ENCODE results near the gene APPL2.

Gene APPL2

GRCh38 chr12:105224399-105224798, 11.6 kb downstream of the APPL2 start:
- no peak for DNase-seq (ENCODE audit: low read depth)
- TF ChIP-seq CTCF (conservative IDR thresholded peaks at IDR 0.05; ENCODE audit: control insufficient read depth, insufficient read depth, low read depth, low read length): no peak
- no peak overlapping the region for H3K4me3 ChIP-seq (ENCODE audit: control insufficient read depth, low read depth, low read length)

- no peak overlapping the region for H3K4me3 ChIP-seq (ENCODE audit: control insufficient read depth, low read depth, low read length)
- TF ChIP-seq CTCF (conservative IDR thresholded peaks at IDR 0.05; ENCODE audit: control insufficient read depth, insufficient read depth, low read depth, low read length): no peak
- DNase-seq (ENCODE audit: low read depth): no peak
Observed at GRCh38 chr12:105223884-105224283, 12.1 kb downstream of the APPL2 start.

- no peak for TF ChIP-seq CTCF (conservative IDR thresholded peaks at IDR 0.05; ENCODE audit: control insufficient read depth, insufficient read depth, low read depth, low read length)
- peak; percentile 47 for DNase-seq (ENCODE audit: low read depth)
- H3K4me3 ChIP-seq (ENCODE audit: control insufficient read depth, low read depth, low read length): no peak overlapping the region
Observed at GRCh38 chr12:105223352-105223845, 12.6 kb downstream of the APPL2 start.

GRCh38 chr12:105222726-105223351, 13.1 kb downstream of the APPL2 start:
- DNase-seq (ENCODE audit: low read depth): no peak
- TF ChIP-seq CTCF (conservative IDR thresholded peaks at IDR 0.05; ENCODE audit: control insufficient read depth, insufficient read depth, low read depth, low read length): no peak
- no peak overlapping the region for H3K4me3 ChIP-seq (ENCODE audit: control insufficient read depth, low read depth, low read length)

- H3K4me3 ChIP-seq (ENCODE audit: control insufficient read depth, low read depth, low read length): no peak overlapping the region
- no peak for DNase-seq (ENCODE audit: low read depth)
- no peak for TF ChIP-seq CTCF (conservative IDR thresholded peaks at IDR 0.05; ENCODE audit: control insufficient read depth, insufficient read depth, low read depth, low read length)
Observed at GRCh38 chr12:105222284-105222655, 13.7 kb downstream of the APPL2 start.

- TF ChIP-seq CTCF (conservative IDR thresholded peaks at IDR 0.05; ENCODE audit: control insufficient read depth, insufficient read depth, low read depth, low read length): no peak
- no peak overlapping the region for H3K4me3 ChIP-seq (ENCODE audit: control insufficient read depth, low read depth, low read length)
- DNase-seq (ENCODE audit: low read depth): no peak
Observed at GRCh38 chr12:105221583-105222283, 14.2 kb downstream of the APPL2 start.
